SK-N-SH treated with all-trans-retinoic acid at 6 μM for 48 hours (cell line): ENCODE results near the gene OBSCN.

ENCODE experiments used
- BACH2 ChIP-seq: fragments of 250-450 bp; sonication (Bioruptor Pico); IDR thresholded peaks from 2 replicates; pipeline ENCODE4 v1.9.0; 2021; ENCODE audit warnings: mild to moderate bottlenecking, borderline replicate concordance
- PATZ1 ChIP-seq: fragments of 250-450 bp; sonication (Bioruptor Pico); IDR thresholded peaks from 2 replicates; pipeline ENCODE4 v1.8.0; 2020; ENCODE audit warnings: mild to moderate bottlenecking, moderate library complexity, borderline replicate concordance
- POU6F1 ChIP-seq: fragments of 250-450 bp; sonication (Bioruptor Pico); IDR thresholded peaks from 2 replicates; pipeline ENCODE4 v1.8.0; 2021; ENCODE audit warnings: low read depth, mild to moderate bottlenecking, moderate library complexity, borderline replicate concordance
- TCF4 ChIP-seq: fragments of 250-450 bp; sonication (Bioruptor Pico); IDR thresholded peaks from 2 replicates; pipeline ENCODE4 v1.8.0; 2021; ENCODE audit warnings: mild to moderate bottlenecking, moderate library complexity, borderline replicate concordance
- ZC3H10 ChIP-seq: fragments of 250-450 bp; sonication (Bioruptor Pico); IDR thresholded peaks from 2 replicates; pipeline ENCODE4 v1.5.1; 2021; ENCODE audit warnings: mild to moderate bottlenecking, moderate library complexity
- ZNF8 ChIP-seq: fragments of 450-650 bp; formaldehyde crosslinking; IDR thresholded peaks from 2 replicates; pipeline ENCODE4 v1.5.0; 2020; ENCODE audit warnings: mild to moderate bottlenecking, moderate library complexity

- TF ChIP-seq BACH2 (CRISPR knock-in tag) (no peak), PATZ1 (CRISPR knock-in tag) (no peak), ZNF8 (CRISPR knock-in tag) (no peak), TCF4 (CRISPR knock-in tag) (no peak), POU6F1 (no peak), ZC3H10 (CRISPR knock-in tag) (no peak)
Observed at GRCh38 chr1:228375578-228376261, 167.9 kb downstream of the OBSCN start.
